Memory B cell (primary cell): ENCODE measurements around the gene PDAP1.
"Not testable (repeated sequence)": the region's sequence is repeated elsewhere in the genome, so short reads cannot be mapped to it uniquely, and the experiment has no call there.

Source experiments
- ATAC-seq: fragments of 150-1000 bp; cut with Tn5 transposase; 2 replicates; pipeline ENCODE4 v1.10.0; 2021; ENCODE audit warnings: low read depth, mild to moderate bottlenecking, moderate library complexity
- DNase-seq, 2 donors: peaks; one replicate each; pipeline ENCODE4 v3.0.0; 2022; ENCODE audit warnings: low spot score in 2 of 2
- H3K27ac Mint-ChIP-seq: one replicate; pipeline ENCODE4 v1.8.0; 2022; ENCODE audit warnings: mild to moderate bottlenecking, moderate library complexity, mixed read lengths
- H3K27me3 Mint-ChIP-seq: one replicate; pipeline ENCODE4 v1.8.0; 2022; ENCODE audit warnings: mixed read lengths
- H3K36me3 Mint-ChIP-seq: one replicate; pipeline ENCODE4 v1.8.0; 2022; ENCODE audit warnings: mild to moderate bottlenecking, mixed read lengths
- H3K4me1 Mint-ChIP-seq: one replicate; pipeline ENCODE4 v1.8.0; 2022; ENCODE audit warnings: mixed read lengths
- H3K4me3 Mint-ChIP-seq: one replicate; pipeline ENCODE4 v1.8.0; 2022; ENCODE audit warnings: mild to moderate bottlenecking, moderate library complexity, mixed read lengths
- H3K9me3 Mint-ChIP-seq: one replicate; pipeline ENCODE4 v1.8.0; 2022; ENCODE audit warnings: mixed read lengths

Gene PDAP1

GRCh38 chr7:99396418-99397296 lies 11.7 kb downstream of the PDAP1 start:
- no peaks in the 10 kb centered on the region for H3K27me3 Mint-ChIP-seq
- no peaks in the 10 kb centered on the region for H3K9me3 Mint-ChIP-seq
- H3K4me3 Mint-ChIP-seq, result no peak overlapping the region
- no peak for ATAC-seq
- peaks cover 25% of the 10 kb centered on the region for H3K4me1 Mint-ChIP-seq
- peaks cover 9% of the 10 kb centered on the region for H3K36me3 Mint-ChIP-seq
- H3K27ac Mint-ChIP-seq, result no peak overlapping the region
- DNase-seq, result no peak

- H3K27ac Mint-ChIP-seq, result no peak overlapping the region
- peaks cover 21% of the 10 kb centered on the region for H3K4me1 Mint-ChIP-seq
- no peak for ATAC-seq
These were observed 12.6 kb downstream of the PDAP1 start for GRCh38 chr7:99395616-99396327.

GRCh38 chr7:99394188-99394502 lies 14.3 kb downstream of the PDAP1 start:
- H3K36me3 Mint-ChIP-seq, result peaks cover 5% of the 10 kb centered on the region
- no peaks in the 10 kb centered on the region for H3K9me3 Mint-ChIP-seq
- H3K4me3 Mint-ChIP-seq, result peak overlapping the region; percentile 84
- no peak for DNase-seq
- no peak overlapping the region for H3K27ac Mint-ChIP-seq
- no peak for ATAC-seq
- peaks cover 19% of the 10 kb centered on the region for H3K4me1 Mint-ChIP-seq
- H3K27me3 Mint-ChIP-seq, result no peaks in the 10 kb centered on the region

More at GRCh38 chr7:99395616-99396327, 12.6 kb downstream of the PDAP1 start:
- no peak for DNase-seq
- Mint-ChIP-seq H3K36me3 (peaks cover 5% of the 10 kb centered on the region), H3K9me3 (no peaks in the 10 kb centered on the region), H3K4me3 (no peak overlapping the region), H3K27me3 (no peaks in the 10 kb centered on the region)

- Mint-ChIP-seq H3K36me3 (peaks cover 5% of the 10 kb centered on the region), H3K27ac (peak overlapping the region; percentile 88), H3K9me3 (no peaks in the 10 kb centered on the region), H3K27me3 (no peaks in the 10 kb centered on the region), H3K4me1 (peaks cover 19% of the 10 kb centered on the region), H3K4me3 (peak overlapping the region; percentile 84)
- ATAC-seq (no peak), DNase-seq (no peak)
These were observed 14.8 kb downstream of the PDAP1 start for GRCh38 chr7:99393355-99394187.

GRCh38 chr7:99392659-99393354 lies 15.6 kb downstream of the PDAP1 start:
- Mint-ChIP-seq H3K9me3 (no peaks in the 10 kb centered on the region), H3K27ac (peak overlapping the region; percentile 88), H3K4me3 (peak overlapping the region; percentile 84), H3K27me3 (no peaks in the 10 kb centered on the region), H3K4me1 (peaks cover 14% of the 10 kb centered on the region), H3K36me3 (peaks cover 9% of the 10 kb centered on the region)
- ATAC-seq (peak; percentile 94), DNase-seq (peak; percentile 79 to 80)

GRCh38 chr7:99392046-99392445 lies 16.4 kb downstream of the PDAP1 start:
- Mint-ChIP-seq H3K27me3 (no peaks in the 10 kb centered on the region), H3K4me1 (peaks cover 12% of the 10 kb centered on the region), H3K27ac (no peak overlapping the region), H3K9me3 (no peaks in the 10 kb centered on the region), H3K4me3 (peak overlapping the region; percentile 37), H3K36me3 (peaks cover 9% of the 10 kb centered on the region)
- no peak for ATAC-seq
- no peak for DNase-seq

- DNase-seq (no peak), ATAC-seq (no peak)
- peaks cover 9% of the 10 kb centered on the region for H3K36me3 Mint-ChIP-seq
- H3K4me3 Mint-ChIP-seq, result no peak overlapping the region
- peaks cover 12% of the 10 kb centered on the region for H3K4me1 Mint-ChIP-seq
- no peaks in the 10 kb centered on the region for H3K27me3 Mint-ChIP-seq
- H3K9me3 Mint-ChIP-seq, result no peaks in the 10 kb centered on the region
- H3K27ac Mint-ChIP-seq, result no peak overlapping the region
These were observed 17.3 kb downstream of the PDAP1 start for GRCh38 chr7:99390941-99391602.

GRCh38 chr7:99389772-99390171 lies 18.6 kb downstream of the PDAP1 start:
- Mint-ChIP-seq H3K4me3 (no peak overlapping the region), H3K27ac (no peak overlapping the region), H3K36me3 (peaks cover 9% of the 10 kb centered on the region), H3K27me3 (no peaks in the 10 kb centered on the region), H3K4me1 (peaks cover 12% of the 10 kb centered on the region), H3K9me3 (no peaks in the 10 kb centered on the region)
- DNase-seq (no peak), ATAC-seq (no peak)

- H3K9me3 Mint-ChIP-seq, result no peaks in the 10 kb centered on the region
- no peaks in the 10 kb centered on the region for H3K27me3 Mint-ChIP-seq
- peaks cover 13% of the 10 kb centered on the region for H3K4me1 Mint-ChIP-seq
- no peak for ATAC-seq
- no peak for DNase-seq
- no peak overlapping the region for H3K27ac Mint-ChIP-seq
- H3K4me3 Mint-ChIP-seq, result no peak overlapping the region
- H3K36me3 Mint-ChIP-seq, result peaks cover 12% of the 10 kb centered on the region
These were observed 20.5 kb downstream of the PDAP1 start for GRCh38 chr7:99387912-99388311.

- not testable (repeated sequence) for H3K27ac Mint-ChIP-seq, ATAC-seq, H3K27me3 Mint-ChIP-seq, H3K9me3 Mint-ChIP-seq, H3K4me3 Mint-ChIP-seq, DNase-seq
- H3K36me3 Mint-ChIP-seq, result peaks cover 12% of the 10 kb centered on the region
- peaks cover 11% of the 10 kb centered on the region for H3K4me1 Mint-ChIP-seq
These were observed 21.2 kb downstream of the PDAP1 start for GRCh38 chr7:99387239-99387635.

GRCh38 chr7:99386584-99387238 lies 21.7 kb downstream of the PDAP1 start:
- no peak overlapping the region for H3K27ac Mint-ChIP-seq
- no peak overlapping the region for H3K4me3 Mint-ChIP-seq
- no peaks in the 10 kb centered on the region for H3K27me3 Mint-ChIP-seq
- peaks cover 10% of the 10 kb centered on the region for H3K36me3 Mint-ChIP-seq
- H3K9me3 Mint-ChIP-seq, result no peaks in the 10 kb centered on the region
- ATAC-seq, result peak; percentile 58
- peaks cover 8% of the 10 kb centered on the region for H3K4me1 Mint-ChIP-seq
- no peak for DNase-seq

- ATAC-seq, result no peak
- peaks cover 17% of the 10 kb centered on the region for H3K4me1 Mint-ChIP-seq
- H3K9me3 Mint-ChIP-seq, result no peaks in the 10 kb centered on the region
- H3K36me3 Mint-ChIP-seq, result peaks cover 10% of the 10 kb centered on the region
- no peak for DNase-seq
- no peak overlapping the region for H3K27ac Mint-ChIP-seq
- H3K4me3 Mint-ChIP-seq, result no peak overlapping the region
- H3K27me3 Mint-ChIP-seq, result no peaks in the 10 kb centered on the region
These were observed 22.8 kb downstream of the PDAP1 start for GRCh38 chr7:99385564-99385963.

- ATAC-seq (no peak), DNase-seq (no peak)
- peak overlapping the region; percentile 24 for H3K27ac Mint-ChIP-seq
- no peak overlapping the region for H3K4me3 Mint-ChIP-seq
- H3K27me3 Mint-ChIP-seq, result no peaks in the 10 kb centered on the region
- peaks cover 24% of the 10 kb centered on the region for H3K4me1 Mint-ChIP-seq
- peaks cover 10% of the 10 kb centered on the region for H3K36me3 Mint-ChIP-seq
- H3K9me3 Mint-ChIP-seq, result no peaks in the 10 kb centered on the region
These were observed 23.9 kb downstream of the PDAP1 start for GRCh38 chr7:99384523-99384922.
